HL-60 (cell line): ENCODE data around the gene XBP1.

Source experiments
- POLR2AphosphoS5 ChIP-seq: IDR thresholded peaks from 2 replicates; pipeline ENCODE4 v1.6.1; 2012; ENCODE audit warnings: low read depth
- TF ChIP-seq, protein P1 (sequence below): IDR thresholded peaks from one replicate; pipeline ENCODE4 v1.5.1; 2011; ENCODE audit warnings: low read length, control low read depth, inconsistent platforms; ENCODE audit not compliant: insufficient read depth
- TF ChIP-seq, protein P2 (sequence below): IDR thresholded peaks from 2 replicates; pipeline ENCODE4 v1.6.1; 2012; ENCODE audit warnings: low read depth; ENCODE audit not compliant: insufficient replicate concordance

DNA sequence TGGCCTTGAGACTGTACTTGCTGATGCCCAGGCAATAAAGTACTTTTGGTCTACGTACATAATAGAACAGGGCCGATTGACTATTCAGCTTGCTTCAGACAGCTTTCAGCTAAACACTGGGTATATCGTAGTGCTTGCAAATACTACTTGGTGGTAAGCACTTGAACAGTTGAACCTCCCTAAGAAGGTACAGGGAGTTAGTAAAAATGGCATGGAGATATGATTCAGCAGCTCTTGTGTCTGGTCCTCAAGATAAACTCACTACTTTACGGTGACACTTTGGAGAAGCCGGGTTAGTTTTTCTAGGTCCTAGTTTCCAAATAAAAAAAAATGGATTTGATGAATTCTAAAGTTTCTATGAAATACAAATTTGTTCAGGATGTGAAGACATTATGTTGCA, 20.5 kb downstream of the XBP1 start:
- TF ChIP-seq, protein P1, sequence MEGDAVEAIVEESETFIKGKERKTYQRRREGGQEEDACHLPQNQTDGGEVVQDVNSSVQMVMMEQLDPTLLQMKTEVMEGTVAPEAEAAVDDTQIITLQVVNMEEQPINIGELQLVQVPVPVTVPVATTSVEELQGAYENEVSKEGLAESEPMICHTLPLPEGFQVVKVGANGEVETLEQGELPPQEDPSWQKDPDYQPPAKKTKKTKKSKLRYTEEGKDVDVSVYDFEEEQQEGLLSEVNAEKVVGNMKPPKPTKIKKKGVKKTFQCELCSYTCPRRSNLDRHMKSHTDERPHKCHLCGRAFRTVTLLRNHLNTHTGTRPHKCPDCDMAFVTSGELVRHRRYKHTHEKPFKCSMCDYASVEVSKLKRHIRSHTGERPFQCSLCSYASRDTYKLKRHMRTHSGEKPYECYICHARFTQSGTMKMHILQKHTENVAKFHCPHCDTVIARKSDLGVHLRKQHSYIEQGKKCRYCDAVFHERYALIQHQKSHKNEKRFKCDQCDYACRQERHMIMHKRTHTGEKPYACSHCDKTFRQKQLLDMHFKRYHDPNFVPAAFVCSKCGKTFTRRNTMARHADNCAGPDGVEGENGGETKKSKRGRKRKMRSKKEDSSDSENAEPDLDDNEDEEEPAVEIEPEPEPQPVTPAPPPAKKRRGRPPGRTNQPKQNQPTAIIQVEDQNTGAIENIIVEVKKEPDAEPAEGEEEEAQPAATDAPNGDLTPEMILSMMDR = no peak
- TF ChIP-seq POLR2AphosphoS5 = no peak
- TF ChIP-seq, protein P2, sequence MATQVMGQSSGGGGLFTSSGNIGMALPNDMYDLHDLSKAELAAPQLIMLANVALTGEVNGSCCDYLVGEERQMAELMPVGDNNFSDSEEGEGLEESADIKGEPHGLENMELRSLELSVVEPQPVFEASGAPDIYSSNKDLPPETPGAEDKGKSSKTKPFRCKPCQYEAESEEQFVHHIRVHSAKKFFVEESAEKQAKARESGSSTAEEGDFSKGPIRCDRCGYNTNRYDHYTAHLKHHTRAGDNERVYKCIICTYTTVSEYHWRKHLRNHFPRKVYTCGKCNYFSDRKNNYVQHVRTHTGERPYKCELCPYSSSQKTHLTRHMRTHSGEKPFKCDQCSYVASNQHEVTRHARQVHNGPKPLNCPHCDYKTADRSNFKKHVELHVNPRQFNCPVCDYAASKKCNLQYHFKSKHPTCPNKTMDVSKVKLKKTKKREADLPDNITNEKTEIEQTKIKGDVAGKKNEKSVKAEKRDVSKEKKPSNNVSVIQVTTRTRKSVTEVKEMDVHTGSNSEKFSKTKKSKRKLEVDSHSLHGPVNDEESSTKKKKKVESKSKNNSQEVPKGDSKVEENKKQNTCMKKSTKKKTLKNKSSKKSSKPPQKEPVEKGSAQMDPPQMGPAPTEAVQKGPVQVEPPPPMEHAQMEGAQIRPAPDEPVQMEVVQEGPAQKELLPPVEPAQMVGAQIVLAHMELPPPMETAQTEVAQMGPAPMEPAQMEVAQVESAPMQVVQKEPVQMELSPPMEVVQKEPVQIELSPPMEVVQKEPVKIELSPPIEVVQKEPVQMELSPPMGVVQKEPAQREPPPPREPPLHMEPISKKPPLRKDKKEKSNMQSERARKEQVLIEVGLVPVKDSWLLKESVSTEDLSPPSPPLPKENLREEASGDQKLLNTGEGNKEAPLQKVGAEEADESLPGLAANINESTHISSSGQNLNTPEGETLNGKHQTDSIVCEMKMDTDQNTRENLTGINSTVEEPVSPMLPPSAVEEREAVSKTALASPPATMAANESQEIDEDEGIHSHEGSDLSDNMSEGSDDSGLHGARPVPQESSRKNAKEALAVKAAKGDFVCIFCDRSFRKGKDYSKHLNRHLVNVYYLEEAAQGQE = no peak
